OCI-LY3 (cell line): ENCODE measurements around the gene ARFGAP2.
"Not testable (repeated sequence)": the region's sequence is repeated elsewhere in the genome, so short reads cannot be mapped to it uniquely, and the experiment has no call there.

Experiments used
- H2AFZ ChIP-seq: fragments of 200-600, 300-600 bp; shearing (Covaris generic); 2 replicates; pipeline ENCODE4 v1.6.0; 2014; ENCODE audit warnings: antibody characterized with exemption, low read depth, low read length
- H3K27ac ChIP-seq: fragments of 200-600, 300-600 bp; sonication (generic); 2 replicates; pipeline ENCODE4 v1.5.1; 2014; ENCODE audit warnings: mild to moderate bottlenecking, low read length, moderate library complexity, mixed read lengths
- H3K27me3 ChIP-seq: fragments of 200-600, 300-600 bp; sonication (generic); 2 replicates; pipeline ENCODE4 v1.6.1; 2014; ENCODE audit warnings: low read depth, low read length, mixed read lengths
- H3K36me3 ChIP-seq: fragments of 200-600, 300-600 bp; sonication (generic); replicated peaks from 2 replicates; pipeline ENCODE3; 2014; ENCODE audit warnings: low read depth, low read length, mixed read lengths
- H3K4me1 ChIP-seq: fragments of 300-600, 200-600 bp; sonication (generic); 2 replicates; pipeline ENCODE4 v1.6.1; 2014; ENCODE audit warnings: low read length, mixed read lengths
- H3K4me2 ChIP-seq: fragments of 200-600, 300-600 bp; sonication (generic); 2 replicates; pipeline ENCODE4 v1.6.1; 2014; ENCODE audit warnings: low read length, mixed read lengths
- H3K4me3 ChIP-seq: fragments of 300-600, 200-600 bp; sonication (generic); 2 replicates; pipeline ENCODE4 v1.5.1; 2014; ENCODE audit warnings: antibody characterized with exemption, mild to moderate bottlenecking, low read length, moderate library complexity
- H3K79me2 ChIP-seq: fragments of 300-600, 200-600 bp; shearing (Covaris generic); 2 replicates; pipeline ENCODE4 v1.6.1; 2014; ENCODE audit warnings: mild to moderate bottlenecking, low read length, mixed read lengths
- H3K9ac ChIP-seq: fragments of 300-600, 200-600 bp; shearing (Covaris generic); 2 replicates; pipeline ENCODE4 v1.6.0; 2014; ENCODE audit warnings: mild to moderate bottlenecking, low read length, moderate library complexity
- H3K9me3 ChIP-seq: fragments of 200-600, 300-600 bp; shearing (Covaris generic); 2 replicates; pipeline ENCODE4 v1.6.1; 2014; ENCODE audit warnings: low read length, mixed read lengths; ENCODE audit not compliant: insufficient read depth
- H4K20me1 ChIP-seq: fragments of 200-600, 300-600 bp; sonication (generic); 2 replicates; pipeline ENCODE4 v1.6.1; 2016; ENCODE audit warnings: low read length, mixed read lengths; ENCODE audit not compliant: insufficient read depth
- CTCF ChIP-seq: fragments of 200-600, 300-600 bp; sonication (generic); IDR thresholded peaks from 2 replicates; pipeline ENCODE4 v1.5.1; 2014; ENCODE audit warnings: antibody characterized with exemption, low read length, low read depth
- EZH2phosphoT487 ChIP-seq: fragments of 200-600 bp; shearing (Covaris generic); IDR thresholded peaks from 2 replicates; pipeline ENCODE4 v1.6.1; 2018; ENCODE audit warnings: antibody characterized with exemption, mixed run types, low read depth

Gene ARFGAP2

DNA sequence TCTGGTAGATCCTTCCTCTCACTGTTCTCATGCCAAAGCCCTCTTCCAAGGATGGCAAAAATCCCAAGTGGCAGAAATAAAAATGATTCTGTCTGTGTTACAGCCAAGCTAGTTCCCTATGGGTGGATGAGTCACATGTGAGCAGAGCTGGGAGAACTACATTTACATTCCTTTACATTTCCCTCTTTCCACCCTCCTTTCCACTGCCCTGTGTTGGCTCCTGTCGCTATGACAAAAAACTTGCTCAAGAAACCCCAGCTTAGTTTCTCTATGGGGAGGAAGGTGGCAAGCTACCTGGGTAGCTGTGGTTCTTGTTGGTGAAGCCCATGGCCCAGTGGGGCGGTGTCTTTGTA, 27.9 kb upstream of the ARFGAP2 start:
- Histone ChIP-seq H3K4me2 (no peak overlapping the region), H3K9me3 (no peaks in the 10 kb centered on the region), H3K4me3 (no peak overlapping the region), H4K20me1 (no peaks in the 10 kb centered on the region), H3K79me2 (no peaks in the 10 kb centered on the region), H3K4me1 (no peaks in the 10 kb centered on the region), H3K36me3 (no peaks in the 10 kb centered on the region), H3K27ac (no peak overlapping the region), H3K27me3 (peaks cover 4% of the 10 kb centered on the region; the same call in 1 of the 2 replicates), H3K9ac (no peak overlapping the region), H2AFZ (no peak overlapping the region)
- TF ChIP-seq CTCF (no peak), EZH2phosphoT487 (no peak)

DNA sequence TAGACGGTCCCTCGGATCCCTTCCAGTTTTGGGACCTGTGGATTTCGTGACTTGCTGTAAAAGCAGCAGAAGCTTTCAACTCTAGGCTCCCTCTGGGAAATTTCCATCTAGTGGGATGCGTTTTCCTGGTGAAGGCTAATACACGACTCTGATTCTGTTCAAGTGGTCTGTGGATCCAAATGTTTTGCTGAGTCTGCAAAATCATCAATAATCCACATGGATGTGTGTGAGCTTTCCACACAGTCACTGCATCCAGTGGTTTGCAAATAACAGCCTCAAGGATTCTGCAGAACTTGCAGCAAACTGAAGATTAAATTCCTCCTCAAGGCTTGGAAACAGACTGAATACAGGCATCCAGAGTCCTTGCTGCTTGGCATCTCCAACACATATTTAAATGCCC, 25.9 kb upstream of the ARFGAP2 start:
- Histone ChIP-seq H2AFZ (no peak overlapping the region; the same call in 1 of the 2 replicates), H3K4me1 (no peaks in the 10 kb centered on the region), H3K9me3 (no peaks in the 10 kb centered on the region), H3K36me3 (no peaks in the 10 kb centered on the region), H3K4me3 (no peak overlapping the region), H4K20me1 (no peaks in the 10 kb centered on the region), H3K27me3 (peaks cover 4% of the 10 kb centered on the region; the same call in 1 of the 2 replicates), H3K4me2 (no peak overlapping the region), H3K27ac (no peak overlapping the region), H3K9ac (no peak overlapping the region), H3K79me2 (no peaks in the 10 kb centered on the region)
- TF ChIP-seq EZH2phosphoT487 = no peak
- no peak for TF ChIP-seq CTCF

DNA sequence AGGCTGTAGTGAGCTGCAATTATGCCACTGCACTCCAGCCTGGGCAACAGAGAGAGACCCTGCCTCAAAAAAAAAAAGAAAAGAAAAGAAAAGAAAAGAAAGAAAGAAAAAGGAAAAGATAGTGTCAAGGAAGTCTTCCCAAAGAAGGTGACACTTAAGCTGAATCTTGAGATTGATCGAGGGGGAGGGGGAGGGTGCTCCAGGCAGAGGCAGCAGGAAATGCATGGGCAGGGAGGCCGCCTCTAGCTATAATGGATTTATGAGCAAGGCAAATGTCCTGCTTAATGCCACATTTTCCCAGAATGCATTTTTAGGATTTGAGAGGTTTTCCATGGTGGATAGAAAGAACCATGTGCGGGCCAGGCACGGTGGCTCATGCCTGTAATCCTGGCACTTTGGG, 24.3 kb upstream of the ARFGAP2 start:
- H3K79me2 ChIP-seq = no peaks in the 10 kb centered on the region
- no peak overlapping the region for H3K27ac ChIP-seq
- no peak overlapping the region for H3K4me2 ChIP-seq
- H3K4me1 ChIP-seq = no peaks in the 10 kb centered on the region
- peaks cover 4% of the 10 kb centered on the region; the same call in 1 of the 2 replicates for H3K27me3 ChIP-seq
- no peak overlapping the region for H2AFZ ChIP-seq
- no peak for TF ChIP-seq CTCF
- TF ChIP-seq EZH2phosphoT487 = no peak
- H3K4me3 ChIP-seq = no peak overlapping the region
- no peak overlapping the region for H3K9ac ChIP-seq
- no peaks in the 10 kb centered on the region for H4K20me1 ChIP-seq
- H3K9me3 ChIP-seq = no peaks in the 10 kb centered on the region
- no peaks in the 10 kb centered on the region for H3K36me3 ChIP-seq

GRCh38 chr11:47198161-47198560, 21.5 kb upstream of the ARFGAP2 start:
- H3K79me2 ChIP-seq, H3K27me3 ChIP-seq, H3K27ac ChIP-seq, H3K9me3 ChIP-seq, H3K4me3 ChIP-seq, H3K4me2 ChIP-seq, H3K4me1 ChIP-seq, H4K20me1 ChIP-seq, H3K36me3 ChIP-seq, H3K9ac ChIP-seq, H2AFZ ChIP-seq: not testable (repeated sequence)

DNA sequence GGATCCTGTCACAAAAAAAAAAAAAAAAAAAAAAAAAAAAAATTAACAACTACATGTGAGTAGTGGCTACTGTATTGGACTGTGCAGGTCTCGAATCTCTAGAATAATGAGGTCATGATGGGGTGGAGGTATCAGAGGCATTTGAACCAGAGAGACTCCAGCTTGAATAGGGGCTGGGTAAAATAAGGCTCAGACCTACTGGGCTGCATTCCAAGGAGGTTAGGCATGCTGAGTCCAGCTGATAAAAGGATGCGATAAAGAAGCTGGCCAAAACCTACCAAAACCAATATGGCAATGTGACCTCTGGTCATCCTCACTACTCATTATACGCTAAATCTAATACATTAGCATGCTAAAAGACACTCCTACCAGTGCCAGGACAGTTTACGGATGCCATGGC, 15.4 kb upstream of the ARFGAP2 start:
- Histone ChIP-seq H3K4me1 (no peaks in the 10 kb centered on the region), H4K20me1 (no peaks in the 10 kb centered on the region), H2AFZ (no peak overlapping the region), H3K27me3 (no peaks in the 10 kb centered on the region), H3K79me2 (no peaks in the 10 kb centered on the region), H3K9me3 (no peaks in the 10 kb centered on the region), H3K36me3 (no peaks in the 10 kb centered on the region), H3K27ac (no peak overlapping the region), H3K4me3 (no peak overlapping the region), H3K9ac (no peak overlapping the region), H3K4me2 (no peak overlapping the region)
- TF ChIP-seq CTCF (no peak), EZH2phosphoT487 (no peak)

DNA sequence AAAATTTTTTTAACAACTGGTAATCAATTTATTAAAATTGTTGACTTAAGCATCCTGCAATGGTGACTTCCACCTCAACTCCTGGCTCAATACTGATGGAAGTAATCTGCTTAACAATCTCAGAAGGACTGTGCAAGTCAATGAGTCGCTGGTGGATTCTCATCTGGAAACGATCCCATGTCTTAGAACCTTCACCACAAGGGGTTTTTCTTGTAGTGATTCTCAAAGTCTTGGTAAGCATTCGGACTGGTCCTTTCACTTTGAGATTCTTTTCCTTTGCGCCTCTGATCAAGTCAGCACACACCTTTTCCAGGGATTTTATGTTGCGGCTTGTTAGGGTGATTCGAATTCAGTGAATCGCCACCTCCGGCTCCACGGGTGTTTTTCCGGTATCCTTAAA, 14.5 kb upstream of the ARFGAP2 start:
- not testable (repeated sequence) for H3K9me3 ChIP-seq, H3K9ac ChIP-seq, H4K20me1 ChIP-seq, H3K79me2 ChIP-seq, H3K4me3 ChIP-seq, H3K27me3 ChIP-seq, H3K27ac ChIP-seq, H3K4me1 ChIP-seq, H3K36me3 ChIP-seq, H2AFZ ChIP-seq, H3K4me2 ChIP-seq
